ENCODE data around the gene SNX5.

GRCh38 chr20:17990278-17990972 is 21.8 kb upstream of the SNX5 start:
- TF ChIP-seq EP300 (IDR thresholded peaks at IDR 0.05; ENCODE audit: low read length) (no peak), MAZ (CRISPR knock-in tag; conservative IDR thresholded peaks at IDR 0.05 in 1 of 2, IDR thresholded peaks at IDR 0.05 in 1 of 2) (no peak)

Data from K562 (cell line).